ENCODE data around the gene ARHGAP28.

The ARHGAP28 gene

GRCh38 chr18:6729247-6730091, at the start of gene ARHGAP28:
Gene ARHGAP28 (plus strand): TSS chr18:6729716. CDS start chr18:6729822, 106 bp downstream.
- no peak for DNase-seq

GRCh38 chr18:6681331-6681875, 48.1 kb upstream of the ARHGAP28 start:
- no peak for DNase-seq

- DNase-seq = no peak
These were observed 46.9 kb upstream of the ARHGAP28 start for GRCh38 chr18:6682437-6683111.

- DNase-seq = no peak
These were observed 46.2 kb upstream of the ARHGAP28 start for GRCh38 chr18:6683112-6683876.

- no peak for DNase-seq
These were observed 41.8 kb upstream of the ARHGAP28 start for GRCh38 chr18:6687676-6688075.

GRCh38 chr18:6708890-6709289, 20.6 kb upstream of the ARHGAP28 start:
- DNase-seq = no peak

- no peak for DNase-seq
These were observed 18.0 kb upstream of the ARHGAP28 start for GRCh38 chr18:6711467-6711866.

- DNase-seq = no peak
These were observed 17.1 kb upstream of the ARHGAP28 start for GRCh38 chr18:6712401-6712800.

GRCh38 chr18:6714010-6714409, 15.5 kb upstream of the ARHGAP28 start:
- DNase-seq = no peak

GRCh38 chr18:6718267-6718666, 11.2 kb upstream of the ARHGAP28 start:
- DNase-seq = no peak

GRCh38 chr18:6719098-6719846, 10.2 kb upstream of the ARHGAP28 start:
- DNase-seq = no peak

- no peak for DNase-seq
These were observed 9.4 kb upstream of the ARHGAP28 start for GRCh38 chr18:6719910-6720683.

- no peak for DNase-seq
These were observed 7.8 kb upstream of the ARHGAP28 start for GRCh38 chr18:6721755-6722154.

- DNase-seq = no peak
These were observed 6.8 kb upstream of the ARHGAP28 start for GRCh38 chr18:6722690-6723089.

- no peak for DNase-seq
These were observed 5.2 kb upstream of the ARHGAP28 start for GRCh38 chr18:6724331-6724730.

GRCh38 chr18:6728331-6728730, 1.2 kb upstream of the ARHGAP28 start:
- no peak for DNase-seq

- no peak for DNase-seq
These were observed 688 bp upstream of the ARHGAP28 start for GRCh38 chr18:6728809-6729246.

- no peak for DNase-seq
These were observed 1.1 kb downstream of the ARHGAP28 start for GRCh38 chr18:6730416-6731221.

- DNase-seq = no peak
These were observed 1.7 kb downstream of the ARHGAP28 start for GRCh38 chr18:6731222-6731596.

GRCh38 chr18:6732952-6733351, 3.4 kb downstream of the ARHGAP28 start:
- DNase-seq = no peak

- no peak for DNase-seq
These were observed 4.2 kb downstream of the ARHGAP28 start for GRCh38 chr18:6733758-6734157.
